RPMI7951 (cell line): ENCODE data around the gene ATRIP. TPM values are rescaled to one million over a fixed set of nuclear protein-coding genes. Genes with fewer than 3 reads are reported as not detected.
A peak's percentile ranks its signal among the peaks of the same experiment; 100 is the strongest.
"Not testable (repeated sequence)": the region's sequence is repeated elsewhere in the genome, so short reads cannot be mapped to it uniquely, and the experiment has no call there.

ENCODE experiments used
- DNase-seq: peaks from one replicate; pipeline ENCODE4 v3.0.0-alpha.2; 2012; ENCODE audit warnings: low read depth
- total RNA-seq: library from RNA; depleted of rRNA; stranded (reverse); fragments of >200 nt; shearing (Covaris generic); gene quantifications from 2 replicates; pipeline ENCODE4 v1.2.3, GENCODE V29; 2014

ATRIP gene
- total RNA-seq, 1 experiment from 2014 or later = 14.3 TPM

- peak; percentile 76 for DNase-seq
Measured at GRCh38 chr3:48435774-48436476, 10.6 kb upstream of the ATRIP start.

- no peak for DNase-seq
Measured at GRCh38 chr3:48436477-48436787, 10.1 kb upstream of the ATRIP start.

GRCh38 chr3:48436855-48437254 is 9.7 kb upstream of the ATRIP start:
- DNase-seq = no peak

GRCh38 chr3:48437812-48438211 is 8.7 kb upstream of the ATRIP start:
- no peak for DNase-seq

GRCh38 chr3:48439820-48440589 is 6.5 kb upstream of the ATRIP start, which contains the start of the genes CCDC51 and TMA7:
Gene CCDC51 (minus strand): TSS chr3:48440119. CDS start chr3:48435128, 4,991 bp downstream.
Gene TMA7 (plus strand): TSS chr3:48440257. CDS start chr3:48440297, 40 bp downstream.
- peak; percentile 94 for DNase-seq

- peak; percentile 19 for DNase-seq
Measured at GRCh38 chr3:48440590-48440958, 6.0 kb upstream of the ATRIP start.

- DNase-seq = no peak
Measured at GRCh38 chr3:48441940-48442339, 4.6 kb upstream of the ATRIP start.

GRCh38 chr3:48445277-48445882 is 1.2 kb upstream of the ATRIP start:
- no peak for DNase-seq

- DNase-seq = no peak
Measured at GRCh38 chr3:48446043-48446424, 503 bp upstream of the ATRIP start.

GRCh38 chr3:48451270-48451669 is 4.7 kb downstream of the ATRIP start:
- DNase-seq = no peak

- no peak for DNase-seq
Measured at GRCh38 chr3:48456456-48456855, 9.9 kb downstream of the ATRIP start.

- DNase-seq = no peak
Measured at GRCh38 chr3:48459331-48459730, 12.8 kb downstream of the ATRIP start.

GRCh38 chr3:48459773-48460516 is 13.4 kb downstream of the ATRIP start:
- no peak for DNase-seq

- DNase-seq = no peak
Measured at GRCh38 chr3:48460517-48460902, 14.0 kb downstream of the ATRIP start.

GRCh38 chr3:48461767-48462166 is 15.2 kb downstream of the ATRIP start:
- not testable (repeated sequence) for DNase-seq

GRCh38 chr3:48463703-48464102 is 17.2 kb downstream of the ATRIP start:
- DNase-seq = no peak

GRCh38 chr3:48464713-48465221 is 18.2 kb downstream of the ATRIP start:
- DNase-seq = no peak

- no peak for DNase-seq
Measured at GRCh38 chr3:48465237-48465530, 18.6 kb downstream of the ATRIP start.

GRCh38 chr3:48465531-48466378 is 19.2 kb downstream of the ATRIP start:
- peak; percentile 100 for DNase-seq

GRCh38 chr3:48466386-48467109 is 20.0 kb downstream of the ATRIP start:
- peak; percentile 34 for DNase-seq

- DNase-seq = no peak
Measured at GRCh38 chr3:48467110-48467454, 20.5 kb downstream of the ATRIP start.
